GM18520 (cell line): ENCODE results near the gene HTRA3.

Source experiments
- ATAC-seq: cut with Tn5 transposase; IDR thresholded peaks from one replicate; pipeline ENCODE4 v1.9.1; 2021; ENCODE audit not compliant: unreplicated experiment

Gene HTRA3

DNA sequence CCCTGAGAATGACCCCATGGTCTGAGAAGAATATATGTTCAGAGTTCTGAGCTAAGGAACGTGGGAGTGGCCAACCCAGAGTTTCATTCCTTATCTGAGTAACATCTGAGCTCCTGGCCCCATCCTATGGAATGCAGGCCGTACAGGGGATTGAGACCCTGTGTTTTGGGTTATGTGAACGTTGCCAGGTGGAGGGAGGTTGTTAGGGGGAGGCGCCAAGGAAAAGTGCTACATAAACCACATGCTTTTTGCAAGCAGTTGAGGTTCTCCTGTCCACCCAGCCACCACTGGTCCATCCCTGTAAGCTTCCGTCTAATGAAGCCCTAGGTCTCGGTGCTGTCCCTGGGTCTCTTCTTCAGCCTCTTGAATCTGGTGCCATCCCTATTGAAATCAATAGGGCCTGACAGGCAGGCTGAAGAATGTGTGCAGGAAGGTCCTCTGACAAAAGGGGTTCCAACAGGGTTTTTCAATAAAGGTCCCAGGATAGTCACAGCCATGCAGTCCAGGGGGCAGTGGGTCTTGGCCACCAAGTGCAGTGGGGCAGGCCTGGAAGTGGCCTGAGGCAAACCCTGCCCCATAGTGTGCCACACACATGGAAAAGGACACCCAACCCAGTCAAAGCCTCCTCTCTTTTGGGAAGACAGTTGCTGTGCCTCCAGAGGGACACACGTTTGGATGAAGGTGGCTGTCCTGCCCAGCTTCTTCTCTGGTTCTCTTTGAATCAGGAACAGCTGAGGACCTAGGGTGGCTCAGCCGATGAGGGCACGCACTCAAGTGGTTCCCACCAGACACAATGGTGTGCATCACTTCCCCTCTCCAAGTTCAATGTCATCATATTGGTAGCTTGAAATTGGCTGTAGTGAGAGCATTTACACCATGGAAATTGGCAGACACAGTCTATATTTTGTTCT is 53.5 kb downstream of the HTRA3 start:
- no peak for ATAC-seq

DNA sequence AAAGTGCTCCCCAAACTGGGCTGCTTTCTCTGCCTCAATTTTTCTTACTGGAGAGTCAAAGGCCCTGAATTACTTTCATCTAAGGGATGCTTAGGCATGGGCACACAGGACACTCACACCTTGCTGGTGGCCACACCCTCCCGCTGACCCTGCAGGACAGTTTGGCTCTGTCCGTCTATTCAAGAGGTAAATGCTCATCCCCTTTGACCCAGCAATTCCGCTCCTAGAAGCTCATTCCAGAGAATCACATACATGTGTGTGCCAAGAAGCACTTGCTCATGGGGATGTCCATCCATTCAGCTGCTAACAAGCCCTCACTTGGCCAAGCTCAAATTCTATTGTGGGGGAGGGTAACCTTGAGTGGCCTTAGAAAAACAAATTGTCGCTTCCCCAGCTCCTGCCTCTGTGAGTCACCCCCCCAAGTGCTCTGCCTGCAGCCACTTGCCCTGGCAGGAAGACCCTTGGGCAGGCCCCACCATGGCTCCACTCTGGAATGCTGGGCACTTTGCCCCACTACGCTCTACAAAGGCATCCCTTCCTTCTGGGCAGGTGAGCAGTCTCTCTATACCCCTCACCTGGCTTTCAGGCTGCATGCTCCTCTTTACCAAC is 54.5 kb downstream of the HTRA3 start:
- ATAC-seq = no peak

DNA sequence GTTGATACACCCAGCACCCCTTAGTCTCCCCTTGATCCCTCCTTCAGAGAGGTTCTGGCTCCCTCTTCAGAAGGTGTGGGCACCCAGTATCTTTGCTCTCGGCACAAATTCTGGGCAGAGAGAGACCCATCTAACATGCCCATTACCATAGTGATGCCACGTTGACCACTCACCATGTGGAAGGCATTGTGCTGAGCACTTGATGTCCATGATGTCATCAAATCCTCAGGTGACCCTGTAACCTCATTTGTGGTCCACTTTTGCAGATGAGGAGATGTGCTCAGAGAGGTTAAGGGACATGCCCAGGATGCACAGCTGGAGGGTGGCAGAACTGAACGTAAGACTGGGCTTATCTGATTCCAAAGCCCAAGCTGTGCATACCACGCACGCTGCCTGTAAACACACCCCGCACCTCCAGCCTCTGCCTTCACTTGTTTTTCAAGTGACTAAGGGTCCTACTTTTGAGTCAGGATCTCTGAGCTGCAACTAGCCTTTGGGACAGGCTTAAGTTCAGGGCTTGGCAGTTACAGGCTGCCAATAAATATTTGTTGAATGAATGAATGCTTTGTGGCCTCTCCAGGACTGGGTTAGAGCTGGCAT is 55.2 kb downstream of the HTRA3 start:
- no peak for ATAC-seq

DNA sequence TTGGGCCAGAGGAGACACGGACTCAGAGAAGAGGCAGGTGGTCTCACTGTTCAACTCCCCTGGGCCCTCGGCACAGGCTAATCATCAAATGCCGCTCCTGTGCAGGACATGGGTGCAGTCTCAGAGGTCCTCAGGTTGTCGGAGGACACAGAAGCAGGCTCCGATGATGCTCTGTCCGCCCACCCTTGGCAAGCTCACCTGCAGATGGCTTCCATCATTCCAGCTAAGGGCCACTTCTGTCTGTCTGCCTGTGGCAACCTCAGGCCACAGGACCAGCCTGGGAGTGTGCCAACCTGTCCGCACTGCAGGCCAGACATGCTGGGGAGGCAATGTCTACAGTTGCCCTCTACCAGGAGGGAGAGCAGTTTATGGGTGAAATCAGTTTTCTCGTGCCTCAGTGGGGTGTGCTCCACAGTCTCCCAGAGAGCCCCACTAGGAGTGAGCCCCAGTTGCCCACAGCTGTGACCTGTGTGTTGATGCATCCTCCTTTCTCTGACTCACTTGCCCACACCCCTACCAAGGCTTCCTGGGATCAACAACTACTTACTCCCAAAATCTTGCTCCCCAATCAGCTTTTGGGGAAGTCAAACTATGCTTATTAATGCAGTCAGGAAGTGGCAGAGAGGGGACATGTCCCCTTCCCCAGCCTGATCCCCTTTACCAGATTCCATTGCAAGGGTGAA is 55.9 kb downstream of the HTRA3 start:
- ATAC-seq = no peak

DNA sequence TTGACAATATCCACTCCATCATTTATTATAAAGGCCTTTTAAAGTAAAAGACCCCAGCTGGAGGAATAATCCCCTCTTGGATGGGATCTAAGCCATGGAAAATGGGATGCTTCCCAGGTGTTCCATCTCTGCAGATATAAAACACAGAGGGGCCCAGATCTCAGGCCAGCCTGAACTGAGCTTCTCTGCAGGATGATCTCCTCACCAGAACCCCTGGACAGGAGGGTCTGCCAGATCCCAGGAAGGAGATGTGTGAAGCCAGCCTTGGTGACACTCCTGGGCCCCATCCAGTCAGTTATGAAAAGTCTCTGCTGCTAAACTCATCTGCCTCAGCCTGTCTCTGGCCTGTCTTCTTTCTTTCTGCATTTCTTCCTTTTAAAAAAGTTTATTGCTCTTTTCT is 56.7 kb downstream of the HTRA3 start:
- no peak for ATAC-seq

DNA sequence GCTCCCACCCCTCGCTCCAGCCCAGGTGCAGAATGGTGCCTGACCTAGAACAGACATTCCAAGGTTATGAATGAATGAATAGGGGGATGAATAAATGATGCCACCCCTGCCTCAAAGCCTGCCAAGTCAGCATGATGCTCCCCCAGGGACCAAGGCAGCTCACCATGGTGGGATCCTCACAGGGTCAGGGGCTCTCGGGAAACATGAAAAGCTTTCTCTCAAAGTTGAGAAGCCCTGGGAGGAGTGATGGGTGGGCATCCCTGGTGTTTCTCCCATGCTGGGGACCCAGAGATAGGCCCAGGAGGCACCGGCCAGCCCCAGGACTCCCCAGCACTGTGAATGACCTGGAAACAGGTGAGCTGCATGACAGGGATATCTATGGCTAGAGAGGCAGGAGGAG is 58.9 kb downstream of the HTRA3 start:
- no peak for ATAC-seq

DNA sequence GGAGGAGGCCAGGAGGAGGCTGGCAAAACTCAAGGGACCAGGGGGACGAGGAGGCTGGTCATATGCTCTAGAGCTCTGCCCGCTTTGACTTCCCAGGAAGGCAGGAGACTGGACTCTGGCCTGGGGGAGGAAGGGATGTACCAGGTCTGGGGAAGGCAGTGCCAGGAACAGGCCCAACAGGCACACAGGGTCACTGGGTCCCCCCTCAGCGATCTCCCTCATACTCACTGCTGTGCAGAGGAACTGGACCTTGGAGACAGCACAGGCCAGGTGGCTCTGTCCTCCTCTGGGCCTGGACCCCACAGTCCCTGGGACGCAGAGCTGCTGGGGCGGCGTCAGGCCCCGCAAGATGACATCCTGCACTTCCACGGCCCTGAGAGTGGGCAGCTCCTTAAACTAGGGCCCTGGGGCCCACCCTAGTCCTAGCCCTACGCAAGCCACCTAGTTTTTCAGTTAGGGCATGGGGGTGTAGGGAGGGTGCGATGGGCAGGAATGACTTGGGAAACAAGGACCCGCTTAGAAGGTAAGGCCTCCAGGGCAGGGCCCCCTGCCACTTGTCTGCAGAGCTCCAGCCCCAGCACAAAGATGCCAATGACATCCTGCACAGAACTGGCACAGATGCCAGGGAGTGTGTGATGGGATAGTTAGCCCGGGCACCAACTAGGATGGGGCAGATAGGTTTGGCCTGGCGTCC is 59.5 kb downstream of the HTRA3 start:
- ATAC-seq = no peak

DNA sequence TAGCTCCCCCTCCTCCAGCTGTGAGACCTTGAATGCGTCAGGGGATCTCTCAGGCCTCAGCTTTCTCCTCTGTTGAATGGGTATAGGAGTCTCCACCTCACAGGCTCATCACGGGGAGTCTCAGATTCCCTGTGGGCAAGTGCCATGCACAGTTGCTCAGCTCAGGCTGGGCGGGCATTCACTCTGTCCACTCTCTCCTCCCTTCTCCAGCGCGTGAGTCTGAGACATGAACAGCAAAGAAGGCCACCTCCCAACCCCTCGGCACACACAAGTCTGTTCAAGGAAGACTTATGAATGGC is 60.0 kb downstream of the HTRA3 start:
- ATAC-seq = no peak

DNA sequence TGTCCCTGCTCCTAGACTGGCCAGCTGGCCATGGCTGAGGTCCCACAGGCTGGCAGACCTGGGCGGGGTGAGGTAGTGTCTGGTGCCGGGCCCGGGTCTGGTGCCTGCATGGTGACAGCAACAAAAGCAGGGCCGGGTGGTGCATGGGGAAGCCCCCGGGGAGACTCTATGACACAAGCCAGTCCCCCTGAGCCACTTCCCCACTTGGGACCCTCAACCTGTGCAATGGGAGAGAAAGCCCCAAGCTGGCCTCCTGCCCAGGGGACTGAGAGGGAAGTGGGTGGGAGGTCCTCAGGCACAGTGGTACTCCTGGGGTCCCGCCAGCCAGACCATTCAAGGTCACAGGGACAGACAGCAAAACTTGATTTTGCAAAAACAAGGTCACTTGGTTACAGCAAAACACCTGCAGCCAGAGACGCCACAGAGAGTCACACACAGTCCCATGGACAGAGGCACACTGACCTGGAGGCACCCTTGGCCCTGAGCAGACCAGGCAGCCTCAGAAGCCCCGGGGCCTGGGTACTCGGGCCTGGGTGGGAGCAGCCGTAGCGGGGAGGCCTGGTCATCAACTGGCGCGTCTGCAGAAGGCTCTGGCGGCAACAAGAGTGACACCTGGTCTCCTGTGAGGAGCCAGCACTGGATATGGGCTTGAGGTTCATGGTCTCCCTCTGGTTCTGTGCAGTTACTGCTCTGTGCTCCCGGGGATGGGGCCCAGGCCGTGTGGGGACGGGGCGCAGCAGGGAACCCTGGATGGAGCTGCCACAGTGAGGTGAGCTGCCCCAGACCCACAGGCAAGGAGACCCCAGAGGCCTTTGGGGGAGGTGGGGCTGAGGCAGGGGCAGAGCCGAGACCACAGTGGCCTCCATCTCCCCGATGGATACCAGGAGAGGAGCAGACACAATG is 60.6 kb downstream of the HTRA3 start:
- no peak for ATAC-seq

DNA sequence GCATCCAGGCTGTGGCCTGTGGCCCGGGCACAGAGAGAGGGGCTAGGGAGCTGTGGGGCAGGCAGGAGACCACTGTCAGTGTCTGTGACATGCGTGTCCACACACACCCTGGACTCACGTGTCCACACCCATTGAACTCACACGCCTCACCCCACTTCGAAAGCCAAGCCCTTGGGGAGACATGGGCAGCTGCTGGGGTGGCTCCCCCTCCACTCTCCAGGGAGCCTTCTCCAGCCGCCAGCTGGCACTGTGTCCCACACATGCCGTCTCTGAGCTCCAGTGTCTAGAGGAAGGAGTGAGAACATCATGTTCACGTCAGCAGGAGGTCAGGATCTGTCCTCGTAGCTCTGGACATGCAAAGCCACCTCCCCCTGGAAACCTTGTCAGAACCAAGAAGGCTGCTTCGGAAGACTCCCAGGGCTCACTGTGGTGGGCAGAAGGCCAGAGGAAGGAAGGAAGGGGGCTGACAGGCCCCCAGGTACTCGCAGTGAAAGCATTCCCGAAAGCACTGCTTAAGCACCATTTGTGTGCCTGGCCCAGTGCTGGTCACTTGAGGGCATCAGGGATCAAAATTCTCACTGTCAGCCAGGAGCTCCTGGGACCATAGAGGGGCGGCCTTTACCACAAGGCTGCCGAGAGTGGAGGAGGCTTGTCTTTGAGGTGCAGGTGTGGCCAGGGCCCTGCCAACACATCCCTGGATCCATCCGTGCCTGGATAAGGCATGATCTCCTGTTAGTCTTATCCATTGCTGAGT is 61.4 kb downstream of the HTRA3 start:
- ATAC-seq = no peak

DNA sequence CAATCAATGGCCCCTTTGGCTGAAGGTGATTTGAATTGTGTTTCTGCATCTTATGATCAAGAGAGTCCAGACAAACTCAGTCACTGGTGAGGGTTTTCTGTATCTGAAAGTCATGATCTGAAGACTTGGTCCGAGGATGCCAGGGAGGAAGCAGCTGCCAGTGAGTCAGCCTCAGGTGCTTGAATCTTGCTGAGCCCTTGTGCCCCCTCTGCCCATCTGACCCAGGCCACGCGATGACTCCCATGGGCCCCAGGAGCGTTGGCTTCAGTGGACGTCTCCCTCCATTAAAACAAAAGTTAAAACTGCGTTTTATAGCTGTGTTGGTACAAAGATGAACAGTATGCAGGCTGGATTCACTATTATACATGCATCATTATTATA is 62.0 kb downstream of the HTRA3 start:
- no peak for ATAC-seq

DNA sequence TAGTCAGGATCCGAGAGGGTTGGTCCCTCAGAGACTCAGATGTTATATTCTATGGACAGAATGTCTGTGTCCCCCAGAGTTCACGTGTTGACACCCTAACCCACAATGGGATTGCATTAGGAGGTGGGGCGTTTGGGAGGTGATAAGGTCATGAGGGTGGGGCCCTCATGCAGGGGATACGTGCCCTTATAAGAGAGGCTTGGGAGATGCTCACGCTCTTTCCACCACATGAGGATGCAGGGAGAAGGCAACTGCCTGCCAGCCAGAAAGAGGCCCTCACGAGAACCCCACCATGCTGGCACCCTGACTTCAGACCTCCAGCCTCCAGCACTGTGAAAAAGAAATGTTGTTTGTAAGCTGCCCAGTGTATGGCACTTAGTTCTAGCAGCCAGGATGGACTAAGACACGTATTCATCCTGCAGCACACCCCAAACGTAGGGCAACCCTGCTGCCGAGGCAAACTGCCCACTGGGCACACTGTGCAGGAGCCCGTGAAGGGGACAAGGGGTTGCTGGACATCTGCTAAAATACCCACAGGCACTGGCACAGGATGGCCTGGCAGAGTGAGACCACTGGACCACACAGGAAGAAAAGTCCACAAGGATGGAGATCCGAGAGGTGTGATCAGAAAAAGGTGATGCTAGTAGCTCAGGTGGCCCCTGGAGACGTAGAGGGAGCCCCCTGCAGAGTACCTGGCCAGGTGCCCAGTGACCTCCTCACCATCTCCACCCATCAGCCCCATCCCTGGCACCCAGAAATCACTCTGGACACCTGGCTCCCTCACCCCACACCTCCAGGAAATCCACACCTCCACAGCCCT is 62.7 kb downstream of the HTRA3 start:
- ATAC-seq = no peak

DNA sequence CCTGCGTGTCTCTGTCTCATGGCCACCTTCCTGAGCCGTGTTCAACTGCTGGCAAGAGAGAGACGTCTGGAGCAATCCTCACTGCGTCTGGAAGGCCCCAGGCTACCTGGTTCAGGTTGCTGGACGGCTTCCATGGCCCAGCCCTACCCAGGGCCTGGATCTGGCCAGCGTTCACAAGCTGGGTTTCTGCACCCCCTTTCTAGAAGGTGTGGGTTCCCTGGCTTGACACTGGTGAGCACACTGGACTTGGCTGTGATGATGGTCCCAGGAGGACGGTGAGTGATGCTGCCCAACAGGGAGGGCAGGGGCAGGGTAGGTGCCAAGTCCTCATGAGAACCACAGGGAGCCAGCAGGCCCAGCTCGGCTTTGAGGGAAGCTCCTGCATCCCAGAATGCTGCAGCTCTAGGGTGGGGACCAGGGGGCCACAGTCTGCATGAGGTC is 63.4 kb downstream of the HTRA3 start:
- no peak for ATAC-seq

DNA sequence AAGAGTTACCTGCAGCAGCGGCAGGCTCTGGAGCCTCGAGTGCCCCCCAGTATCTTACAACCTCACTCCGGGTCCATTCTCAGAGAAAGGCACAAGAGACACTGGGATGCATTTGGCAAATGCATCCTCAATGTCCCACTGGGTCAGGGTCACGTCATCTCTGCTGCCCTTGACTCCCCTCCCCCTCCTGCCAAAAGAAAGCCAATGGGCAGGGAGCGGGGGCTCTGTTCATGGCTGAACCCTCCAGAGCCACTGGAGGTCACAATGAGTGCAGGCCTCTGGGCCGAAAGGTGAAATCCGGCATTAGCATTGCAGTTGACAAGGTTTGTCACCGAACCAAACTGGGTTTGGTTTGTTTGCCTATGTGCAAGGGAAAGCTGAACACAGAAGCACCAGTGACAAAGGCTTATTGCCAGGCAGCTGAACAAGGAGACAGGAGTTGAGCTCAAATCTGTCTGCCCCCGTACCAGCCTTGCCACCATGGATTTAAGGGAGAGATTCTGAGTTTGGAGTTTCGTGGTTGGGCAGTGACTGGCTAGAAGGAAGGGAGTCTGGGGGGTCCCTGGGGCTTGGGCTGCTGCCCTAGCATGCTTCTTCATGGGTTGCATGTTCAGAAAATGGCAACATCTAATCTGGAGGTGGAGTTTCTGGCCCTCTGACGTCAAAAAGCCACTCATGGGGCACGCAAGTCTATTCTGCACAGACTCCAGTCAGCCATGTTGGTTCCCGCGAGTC is 64.3 kb downstream of the HTRA3 start:
- no peak for ATAC-seq

DNA sequence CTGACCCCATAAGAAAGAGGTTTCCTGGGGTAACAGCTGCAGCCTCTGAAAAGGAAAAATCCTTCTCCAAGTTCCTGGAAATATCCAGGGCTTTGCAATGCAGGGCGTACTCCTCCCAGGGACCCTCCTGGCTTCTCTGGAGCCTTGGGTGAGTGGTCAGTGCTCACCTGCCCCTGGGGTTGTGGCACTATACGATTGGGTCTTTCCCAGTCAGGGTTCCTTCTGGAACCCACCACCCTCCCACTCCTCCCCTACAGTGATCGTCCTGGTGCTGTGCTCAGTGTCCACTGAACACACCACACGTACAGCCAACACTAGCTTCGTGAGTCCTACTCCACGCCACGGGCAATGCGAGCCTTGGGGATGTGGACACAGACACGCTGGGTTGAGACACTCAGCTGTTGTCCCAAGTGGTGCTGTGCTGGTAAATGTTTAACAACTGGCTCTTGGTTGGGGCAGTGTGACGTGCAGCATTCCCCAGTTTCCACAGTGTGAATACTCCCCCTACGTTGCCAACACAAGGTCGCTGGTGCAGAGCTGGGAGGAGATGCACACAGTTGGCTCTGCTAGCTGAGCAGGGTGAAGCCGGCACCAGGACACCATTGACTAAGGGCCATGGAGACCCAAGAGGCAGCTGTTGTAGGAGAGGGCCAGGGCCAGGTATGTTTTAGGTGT is 65.4 kb downstream of the HTRA3 start:
- ATAC-seq = no peak

DNA sequence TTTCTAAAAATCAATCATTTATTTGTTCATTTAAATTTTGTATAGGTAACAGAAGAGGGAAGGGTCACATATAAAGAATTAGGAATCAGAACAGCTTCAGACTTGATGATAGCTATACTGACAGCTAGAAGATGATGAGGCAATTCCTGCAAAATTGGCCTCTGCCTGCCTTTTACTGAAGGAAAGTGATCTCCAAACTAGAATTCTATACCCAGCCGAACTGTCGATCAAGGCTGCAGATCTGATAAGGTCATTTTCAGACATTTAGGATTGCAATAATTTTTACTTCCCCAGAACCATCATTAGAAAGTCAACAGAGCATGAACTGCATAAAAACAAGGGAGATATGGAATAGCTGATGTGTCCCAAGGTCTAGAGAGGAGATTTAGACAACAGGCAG is 66.3 kb downstream of the HTRA3 start:
- no peak for ATAC-seq

DNA sequence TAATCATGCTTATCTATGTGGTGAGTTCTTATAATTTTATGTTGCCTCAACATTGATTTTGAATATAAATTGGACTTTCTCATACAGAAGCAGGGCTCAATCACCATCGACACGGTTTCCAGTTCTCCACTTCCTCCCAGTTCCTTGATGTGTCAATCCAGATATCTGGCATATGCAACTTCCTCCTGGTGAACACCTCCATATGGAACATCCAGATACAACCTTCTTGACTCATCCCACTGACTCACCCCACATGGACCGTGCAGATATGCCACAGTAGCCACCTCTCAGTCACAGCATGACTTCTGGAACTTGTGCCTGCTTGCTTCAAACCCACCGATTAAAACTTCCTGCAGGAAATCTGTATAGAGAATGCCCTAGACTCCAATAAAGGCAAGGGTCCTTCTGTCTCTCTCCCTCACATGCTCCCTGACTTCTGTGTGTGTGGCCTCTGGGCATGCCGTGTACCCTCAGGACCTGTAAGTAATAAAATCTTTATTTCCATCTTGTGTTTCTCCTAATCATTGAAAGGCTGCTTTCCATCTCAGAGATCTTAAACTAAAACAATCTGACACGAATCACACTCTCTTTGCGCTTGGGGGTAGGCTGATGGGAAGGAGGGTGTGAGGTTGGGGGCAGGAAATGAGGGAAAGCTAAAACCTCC is 67.0 kb downstream of the HTRA3 start:
- ATAC-seq = no peak
